ENCODE results near the gene EVI2A. TPM values are rescaled to one million over a fixed set of nuclear protein-coding genes. Genes with fewer than 3 reads are reported as not detected.
"Not testable (repeated sequence)": the region's sequence is repeated elsewhere in the genome, so short reads cannot be mapped to it uniquely, and the experiment has no call there.

The EVI2A gene
- total and polyA plus RNA-seq, 5 donors from 2014 or later = 47.5 to 111 (median 68.0) TPM

GRCh38 chr17:31287932-31288331, 33.5 kb downstream of the EVI2A start:
- H3K4me3 Mint-ChIP-seq; H3K36me3 ChIP-seq (ENCODE audit: control insufficient read depth, insufficient read depth, low read length); H3K9me3 Mint-ChIP-seq; DNase-seq; H3K9me3 ChIP-seq (ENCODE audit: control insufficient read depth in 2 of 2, low read length in 2 of 2); H3K4me1 ChIP-seq (ENCODE audit: control insufficient read depth, insufficient read depth, low read length, poor library complexity, severe bottlenecking); H3K36me3 Mint-ChIP-seq; H3K4me3 ChIP-seq (ENCODE audit: low read depth, low read length); H3K27ac ChIP-seq (ENCODE audit: insufficient read depth, low read length, poor library complexity, severe bottlenecking); H3K27me3 Mint-ChIP-seq; ATAC-seq (ENCODE audit: low read depth in 2 of 2); H3K27me3 ChIP-seq (ENCODE audit: control insufficient read depth, insufficient read depth, low read length): not testable (repeated sequence)
- H3K4me1 Mint-ChIP-seq = peaks cover 14 to 30% (median 24%) of the 10 kb centered on the region in 4 donors
- peak overlapping the region in 1 of 3 donors; percentile 18 for H3K27ac Mint-ChIP-seq

- Mint-ChIP-seq H3K27me3 (no peaks in the 10 kb centered on the region), H3K36me3 (peaks cover under 1% of the 10 kb centered on the region), H3K4me3 (no peak overlapping the region), H3K4me1 (peaks cover 14 to 30% (median 22%) of the 10 kb centered on the region in 4 donors), H3K27ac (no peak overlapping the region), H3K9me3 (no peaks in the 10 kb centered on the region)
- Histone ChIP-seq H3K27ac (ENCODE audit: insufficient read depth, low read length, poor library complexity, severe bottlenecking) (no peak overlapping the region), H3K36me3 (ENCODE audit: control insufficient read depth, insufficient read depth, low read length) (no peaks in the 10 kb centered on the region), H3K9me3 (ENCODE audit: control insufficient read depth in 2 of 2, low read length in 2 of 2) (no peaks in the 10 kb centered on the region), H3K4me3 (ENCODE audit: low read depth, low read length) (no peak overlapping the region), H3K27me3 (ENCODE audit: control insufficient read depth, insufficient read depth, low read length) (no peaks in the 10 kb centered on the region), H3K4me1 (ENCODE audit: control insufficient read depth, insufficient read depth, low read length, poor library complexity, severe bottlenecking) (no peaks in the 10 kb centered on the region)
- no peak for DNase-seq
- no peak for ATAC-seq (ENCODE audit: low read depth in 2 of 2)
Measured at GRCh38 chr17:31286587-31286986, 34.8 kb downstream of the EVI2A start.

- no peaks in the 10 kb centered on the region for H3K9me3 ChIP-seq (ENCODE audit: control insufficient read depth in 2 of 2, low read length in 2 of 2)
- no peak overlapping the region for H3K4me3 ChIP-seq (ENCODE audit: low read depth, low read length)
- H3K27me3 Mint-ChIP-seq = no peaks in the 10 kb centered on the region
- no peak overlapping the region for H3K4me3 Mint-ChIP-seq
- no peak overlapping the region for H3K27ac Mint-ChIP-seq
- DNase-seq (no peak), ATAC-seq (ENCODE audit: low read depth in 2 of 2) (no peak)
- H3K36me3 ChIP-seq (ENCODE audit: control insufficient read depth, insufficient read depth, low read length) = no peaks in the 10 kb centered on the region
- no peaks in the 10 kb centered on the region for H3K27me3 ChIP-seq (ENCODE audit: control insufficient read depth, insufficient read depth, low read length)
- no peaks in the 10 kb centered on the region for H3K9me3 Mint-ChIP-seq
- H3K4me1 Mint-ChIP-seq = peaks cover 2 to 19% (median 13%) of the 10 kb centered on the region in 4 donors
- no peak overlapping the region for H3K27ac ChIP-seq (ENCODE audit: insufficient read depth, low read length, poor library complexity, severe bottlenecking)
- peaks cover 4% of the 10 kb centered on the region for H3K36me3 Mint-ChIP-seq
- no peaks in the 10 kb centered on the region for H3K4me1 ChIP-seq (ENCODE audit: control insufficient read depth, insufficient read depth, low read length, poor library complexity, severe bottlenecking)
Measured at GRCh38 chr17:31283841-31284240, 37.6 kb downstream of the EVI2A start.

- Histone ChIP-seq H3K9me3 (ENCODE audit: control insufficient read depth in 2 of 2, low read length in 2 of 2) (no peaks in the 10 kb centered on the region), H3K36me3 (ENCODE audit: control insufficient read depth, insufficient read depth, low read length) (no peaks in the 10 kb centered on the region), H3K4me3 (ENCODE audit: low read depth, low read length) (no peak overlapping the region), H3K27ac (ENCODE audit: insufficient read depth, low read length, poor library complexity, severe bottlenecking) (no peak overlapping the region), H3K27me3 (ENCODE audit: control insufficient read depth, insufficient read depth, low read length) (no peaks in the 10 kb centered on the region), H3K4me1 (ENCODE audit: control insufficient read depth, insufficient read depth, low read length, poor library complexity, severe bottlenecking) (no peaks in the 10 kb centered on the region)
- Mint-ChIP-seq H3K4me3 (no peak overlapping the region), H3K9me3 (no peaks in the 10 kb centered on the region), H3K27ac (no peak overlapping the region), H3K36me3 (peaks cover 4% of the 10 kb centered on the region), H3K4me1 (peaks cover 0 to 3% (median 1%) of the 10 kb centered on the region in 4 donors), H3K27me3 (no peaks in the 10 kb centered on the region)
- ATAC-seq (ENCODE audit: low read depth in 2 of 2) = no peak
- no peak for DNase-seq
Measured at GRCh38 chr17:31281061-31281460, 40.4 kb downstream of the EVI2A start.

GRCh38 chr17:31279401-31279800, 42.0 kb downstream of the EVI2A start:
- ATAC-seq (ENCODE audit: low read depth in 2 of 2) = no peak
- Mint-ChIP-seq H3K4me3 (no peak overlapping the region), H3K27ac (no peak overlapping the region), H3K9me3 (no peaks in the 10 kb centered on the region), H3K27me3 (no peaks in the 10 kb centered on the region), H3K36me3 (peaks cover 14% of the 10 kb centered on the region), H3K4me1 (peaks cover 0 to 5% (median 1%) of the 10 kb centered on the region in 4 donors)
- no peak overlapping the region for H3K4me3 ChIP-seq (ENCODE audit: low read depth, low read length)
- no peaks in the 10 kb centered on the region for H3K9me3 ChIP-seq (ENCODE audit: control insufficient read depth in 2 of 2, low read length in 2 of 2)
- no peaks in the 10 kb centered on the region for H3K27me3 ChIP-seq (ENCODE audit: control insufficient read depth, insufficient read depth, low read length)
- no peaks in the 10 kb centered on the region for H3K4me1 ChIP-seq (ENCODE audit: control insufficient read depth, insufficient read depth, low read length, poor library complexity, severe bottlenecking)
- no peak for DNase-seq
- H3K36me3 ChIP-seq (ENCODE audit: control insufficient read depth, insufficient read depth, low read length) = no peaks in the 10 kb centered on the region
- H3K27ac ChIP-seq (ENCODE audit: insufficient read depth, low read length, poor library complexity, severe bottlenecking) = no peak overlapping the region

GRCh38 chr17:31275116-31275515, 46.3 kb downstream of the EVI2A start:
- H3K4me1 ChIP-seq (ENCODE audit: control insufficient read depth, insufficient read depth, low read length, poor library complexity, severe bottlenecking) = no peaks in the 10 kb centered on the region
- H3K9me3 ChIP-seq (ENCODE audit: control insufficient read depth in 2 of 2, low read length in 2 of 2) = no peaks in the 10 kb centered on the region
- Mint-ChIP-seq H3K27me3 (no peaks in the 10 kb centered on the region), H3K4me3 (no peak overlapping the region), H3K36me3 (peaks cover 20% of the 10 kb centered on the region), H3K9me3 (no peaks in the 10 kb centered on the region), H3K27ac (peak overlapping the region in 2 of 3 donors; percentile 14 to 38), H3K4me1 (peaks cover 0 to 5% (median 1%) of the 10 kb centered on the region in 4 donors)
- H3K4me3 ChIP-seq (ENCODE audit: low read depth, low read length) = no peak overlapping the region
- no peaks in the 10 kb centered on the region for H3K36me3 ChIP-seq (ENCODE audit: control insufficient read depth, insufficient read depth, low read length)
- ATAC-seq (ENCODE audit: low read depth in 2 of 2) (no peak), DNase-seq (no peak)
- no peak overlapping the region for H3K27ac ChIP-seq (ENCODE audit: insufficient read depth, low read length, poor library complexity, severe bottlenecking)
- no peaks in the 10 kb centered on the region for H3K27me3 ChIP-seq (ENCODE audit: control insufficient read depth, insufficient read depth, low read length)

GRCh38 chr17:31274252-31274651, 47.2 kb downstream of the EVI2A start:
- no peak for ATAC-seq (ENCODE audit: low read depth in 2 of 2)
- H3K27me3 ChIP-seq (ENCODE audit: control insufficient read depth, insufficient read depth, low read length) = no peaks in the 10 kb centered on the region
- Mint-ChIP-seq H3K4me1 (peaks cover 0 to 5% (median 1%) of the 10 kb centered on the region in 4 donors), H3K27me3 (no peaks in the 10 kb centered on the region), H3K4me3 (no peak overlapping the region), H3K27ac (no peak overlapping the region), H3K36me3 (peaks cover 25% of the 10 kb centered on the region), H3K9me3 (no peaks in the 10 kb centered on the region)
- peaks cover 3% of the 10 kb centered on the region for H3K36me3 ChIP-seq (ENCODE audit: control insufficient read depth, insufficient read depth, low read length)
- H3K9me3 ChIP-seq (ENCODE audit: control insufficient read depth in 2 of 2, low read length in 2 of 2) = no peaks in the 10 kb centered on the region
- H3K4me3 ChIP-seq (ENCODE audit: low read depth, low read length) = no peak overlapping the region
- no peaks in the 10 kb centered on the region for H3K4me1 ChIP-seq (ENCODE audit: control insufficient read depth, insufficient read depth, low read length, poor library complexity, severe bottlenecking)
- H3K27ac ChIP-seq (ENCODE audit: insufficient read depth, low read length, poor library complexity, severe bottlenecking) = no peak overlapping the region
- no peak for DNase-seq

- H3K36me3 ChIP-seq (ENCODE audit: control insufficient read depth, insufficient read depth, low read length) = peaks cover 3% of the 10 kb centered on the region
- no peaks in the 10 kb centered on the region for H3K27me3 Mint-ChIP-seq
- no peak overlapping the region for H3K27ac ChIP-seq (ENCODE audit: insufficient read depth, low read length, poor library complexity, severe bottlenecking)
- no peaks in the 10 kb centered on the region for H3K4me1 ChIP-seq (ENCODE audit: control insufficient read depth, insufficient read depth, low read length, poor library complexity, severe bottlenecking)
- H3K27ac Mint-ChIP-seq = no peak overlapping the region
- no peaks in the 10 kb centered on the region for H3K27me3 ChIP-seq (ENCODE audit: control insufficient read depth, insufficient read depth, low read length)
- no peaks in the 10 kb centered on the region for H3K9me3 Mint-ChIP-seq
- H3K9me3 ChIP-seq (ENCODE audit: control insufficient read depth in 2 of 2, low read length in 2 of 2) = no peaks in the 10 kb centered on the region
- H3K4me1 Mint-ChIP-seq = peaks cover 0 to 5% (median 1%) of the 10 kb centered on the region in 4 donors
- H3K4me3 ChIP-seq (ENCODE audit: low read depth, low read length) = no peak overlapping the region
- DNase-seq (no peak), ATAC-seq (ENCODE audit: low read depth in 2 of 2) (no peak)
- H3K36me3 Mint-ChIP-seq = peaks cover 29% of the 10 kb centered on the region
- H3K4me3 Mint-ChIP-seq = no peak overlapping the region
Measured at GRCh38 chr17:31273516-31273915, 47.9 kb downstream of the EVI2A start.

All from CD4-positive, CD25-positive, alpha-beta regulatory T cell (primary cell).